AG04450 (cell line): Measurements from ENCODE around the gene SLC35F4. TPM values are rescaled to one million over a fixed set of nuclear protein-coding genes. Genes with fewer than 3 reads are reported as not detected.

Experiments
- CTCF ChIA-PET: fragments of 300-600, 350-600 bp; formaldehyde crosslinking; extraction: SDS; loops from one replicate; lab custom pipeline; 2022; ENCODE audit warnings: antibody characterized with exemption, inconsistent platforms; lab: Charles Lee
- POLR2A ChIA-PET: fragments of 350-600 bp; formaldehyde crosslinking; extraction: SDS; loops from one replicate; lab custom pipeline; 2021; ENCODE audit warnings: antibody characterized with exemption, inconsistent platforms; lab: Yijun Ruan, JAX
- DNase-seq: peaks from one replicate; pipeline ENCODE4 v3.0.0-alpha.2; 2011; ENCODE audit warnings: low read depth, low spot score
- H3K27ac ChIP-seq: one replicate; pipeline ENCODE4 v1.5.1; 2012; ENCODE audit warnings: low read depth, low read length, control low read depth
- H3K27me3 ChIP-seq: one replicate; pipeline ENCODE4 v1.6.0; 2012; ENCODE audit warnings: low read length; ENCODE audit not compliant: control insufficient read depth, insufficient read depth
- H3K4me3 ChIP-seq: 2 replicates; pipeline ENCODE4 v1.5.1; 2011; ENCODE audit warnings: mild to moderate bottlenecking, low read depth, low read length, control low read depth
- H3K9me3 ChIP-seq: 2 replicates; pipeline ENCODE4 v1.5.1; 2012; ENCODE audit warnings: low read length; ENCODE audit not compliant: control insufficient read depth, insufficient read depth
- polyA plus RNA-seq: library from polyadenylated mRNA; depleted of rRNA; stranded (reverse); fragments of >200 nt; gene quantifications from 2 replicates; pipeline ENCODE4 v1.2.3, GENCODE V29; 2011
- TF ChIP-seq, protein P1 (sequence below): IDR thresholded peaks from 2 replicates; pipeline ENCODE4 v1.5.1; 2011; ENCODE audit warnings: low read depth, low read length, control low read depth, inconsistent platforms

Gene SLC35F4
- polyA plus RNA-seq, 1 experiment: not detected

DNA sequence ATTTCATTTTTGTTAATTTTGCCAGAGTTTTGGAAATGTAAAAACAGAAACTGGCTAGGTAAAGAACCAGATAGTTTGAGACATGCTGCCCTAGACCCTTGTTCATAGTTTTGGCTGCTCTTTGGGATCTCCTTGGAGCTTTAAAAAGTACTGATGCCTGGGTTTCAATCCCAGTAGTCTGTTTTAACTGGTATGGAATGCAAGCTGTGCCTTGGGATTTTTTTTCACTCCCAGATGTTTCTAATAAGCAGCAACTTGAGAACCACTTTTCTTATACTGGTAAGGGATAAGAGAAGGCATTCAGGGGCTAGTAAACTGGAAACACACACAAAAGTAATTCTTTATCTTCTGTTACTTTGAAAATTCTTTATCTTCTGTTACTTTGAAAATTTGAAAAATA is 18.8 kb downstream of the SLC35F4 start:
- CTCF ChIA-PET: interaction anchor here (1.4 kb wide), 1 partner anchor 24 kb away, joined by 4 read pairs; no protein-coding TSS in a partner anchor
- Histone ChIP-seq H3K27me3 (no peaks in the 10 kb centered on the region), H3K4me3 (no peak overlapping the region), H3K9me3 (no peaks in the 10 kb centered on the region), H3K27ac (no peak overlapping the region)
- POLR2A ChIA-PET: no interaction called here
- DNase-seq: no peak
- TF ChIP-seq, protein P1, sequence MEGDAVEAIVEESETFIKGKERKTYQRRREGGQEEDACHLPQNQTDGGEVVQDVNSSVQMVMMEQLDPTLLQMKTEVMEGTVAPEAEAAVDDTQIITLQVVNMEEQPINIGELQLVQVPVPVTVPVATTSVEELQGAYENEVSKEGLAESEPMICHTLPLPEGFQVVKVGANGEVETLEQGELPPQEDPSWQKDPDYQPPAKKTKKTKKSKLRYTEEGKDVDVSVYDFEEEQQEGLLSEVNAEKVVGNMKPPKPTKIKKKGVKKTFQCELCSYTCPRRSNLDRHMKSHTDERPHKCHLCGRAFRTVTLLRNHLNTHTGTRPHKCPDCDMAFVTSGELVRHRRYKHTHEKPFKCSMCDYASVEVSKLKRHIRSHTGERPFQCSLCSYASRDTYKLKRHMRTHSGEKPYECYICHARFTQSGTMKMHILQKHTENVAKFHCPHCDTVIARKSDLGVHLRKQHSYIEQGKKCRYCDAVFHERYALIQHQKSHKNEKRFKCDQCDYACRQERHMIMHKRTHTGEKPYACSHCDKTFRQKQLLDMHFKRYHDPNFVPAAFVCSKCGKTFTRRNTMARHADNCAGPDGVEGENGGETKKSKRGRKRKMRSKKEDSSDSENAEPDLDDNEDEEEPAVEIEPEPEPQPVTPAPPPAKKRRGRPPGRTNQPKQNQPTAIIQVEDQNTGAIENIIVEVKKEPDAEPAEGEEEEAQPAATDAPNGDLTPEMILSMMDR: no peak

GRCh38 chr14:57846596-57846995 is 19.3 kb downstream of the SLC35F4 start:
- ChIA-PET POLR2A (no interaction called here), CTCF (interaction anchor here (1.4 kb wide), 1 partner anchor 25 kb away, joined by 4 read pairs; no protein-coding TSS in a partner anchor)
- Histone ChIP-seq H3K27me3 (no peaks in the 10 kb centered on the region), H3K27ac (no peak overlapping the region), H3K4me3 (no peak overlapping the region), H3K9me3 (no peaks in the 10 kb centered on the region)
- no peak for DNase-seq
- TF ChIP-seq, protein P1: no peak

DNA sequence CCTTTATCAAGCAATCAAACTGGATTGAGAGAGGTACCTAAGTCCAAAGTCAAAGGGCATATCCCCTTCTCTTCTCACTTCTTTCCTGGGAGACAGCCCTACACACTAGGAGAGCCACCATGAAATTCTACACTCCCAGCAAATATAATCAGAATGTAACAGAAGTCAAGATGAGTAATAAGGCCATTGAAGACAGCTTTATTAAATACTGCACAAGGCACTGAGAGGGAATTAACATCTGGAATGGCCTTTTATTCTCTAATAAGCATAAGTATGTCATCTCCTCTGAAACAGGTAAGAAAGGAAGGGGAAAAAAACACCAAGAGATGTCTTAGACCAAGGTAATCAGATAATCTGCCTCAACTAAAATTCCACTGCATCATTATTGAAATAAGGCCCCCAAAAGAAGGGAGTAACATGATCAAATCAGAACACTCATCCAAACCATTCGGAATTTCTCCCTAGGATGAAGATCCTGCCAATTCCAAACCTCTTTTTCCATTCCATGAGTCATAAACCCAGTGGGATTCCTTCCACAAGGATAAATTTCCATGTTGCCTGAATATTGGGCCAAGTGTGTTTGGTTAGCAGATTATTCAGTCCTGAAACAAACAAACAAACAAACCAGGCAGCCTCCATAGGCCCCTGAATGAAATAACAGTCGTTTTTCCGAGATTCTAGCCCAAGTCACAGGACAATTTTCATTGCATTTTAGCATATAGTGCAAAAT is 19.9 kb downstream of the SLC35F4 start:
- DNase-seq: no peak

GRCh38 chr14:57845316-57845715 is 20.6 kb downstream of the SLC35F4 start:
- H3K9me3 ChIP-seq: no peaks in the 10 kb centered on the region
- H3K4me3 ChIP-seq: no peak overlapping the region
- ChIA-PET CTCF (no interaction called here), POLR2A (no interaction called here)
- no peaks in the 10 kb centered on the region for H3K27me3 ChIP-seq
- H3K27ac ChIP-seq: no peak overlapping the region
- no peak for DNase-seq
- TF ChIP-seq, protein P1: no peak

More for the DNA sequence above, 19.9 kb downstream of the SLC35F4 start:
- Histone ChIP-seq H3K27me3 (no peaks in the 10 kb centered on the region), H3K4me3 (no peak overlapping the region), H3K9me3 (no peaks in the 10 kb centered on the region), H3K27ac (no peak overlapping the region)
- CTCF ChIA-PET: interaction anchor here (1.4 kb wide), 1 partner anchor 26 kb away, joined by 4 read pairs; no protein-coding TSS in a partner anchor
- TF ChIP-seq, protein P1: no peak
- POLR2A ChIA-PET: no interaction called here

GRCh38 chr14:57837267-57837666 is 28.6 kb downstream of the SLC35F4 start:
- no peak overlapping the region for H3K4me3 ChIP-seq
- POLR2A ChIA-PET: no interaction called here

More at GRCh38 chr14:57837267-57837666, 28.6 kb downstream of the SLC35F4 start:
- no peak for DNase-seq
- TF ChIP-seq, protein P1: no peak
- no peak overlapping the region for H3K27ac ChIP-seq
- no peaks in the 10 kb centered on the region for H3K27me3 ChIP-seq
- H3K9me3 ChIP-seq: no peaks in the 10 kb centered on the region
- CTCF ChIA-PET: no interaction called here
